H1 (cell line): Measurements from ENCODE around the gene ARPP19. TPM values are rescaled to one million over a fixed set of nuclear protein-coding genes. Genes with fewer than 3 reads are reported as not detected.

ENCODE experiments used
- CTCF ChIA-PET: fragments of 300-600 bp; sonication (Branson Sonifier 250); formaldehyde crosslinking; loops from one replicate; lab custom pipeline; 2021; ENCODE audit not compliant: partially characterized antibody; lab: Charles Lee
- POLR2A ChIA-PET: fragments of 300-600 bp; sonication (Branson Sonifier 250); formaldehyde crosslinking; loops from one replicate; lab custom pipeline; 2021; ENCODE audit warnings: inconsistent platforms; ENCODE audit not compliant: partially characterized antibody; lab: Charles Lee
- DNase-seq, 2 experiments: peaks; one replicate each; pipeline versions ENCODE4 v3.0.0 to v3.0.0-alpha.2; 2010 to 2022; ENCODE audit warnings: low spot score in 2 of 2, low read depth in 1 of 2, mixed read lengths in 1 of 2
- FAIRE-seq: peaks from 2 replicates; lab custom pipeline; 2011; peaks lifted over from hg19 to GRCh38; lab: Jason Lieb, UNC
- H2AFZ ChIP-seq: 2 replicates; pipeline ENCODE4 v1.8.1; 2012; ENCODE audit warnings: low read length, inconsistent platforms
- H2AK5ac ChIP-seq: 2 replicates; pipeline ENCODE4 v1.6.1; 2013; ENCODE audit warnings: low read depth, low read length
- H2BK120ac ChIP-seq: replicated peaks from 2 replicates; pipeline ENCODE3; 2013; ENCODE audit warnings: low read depth, low read length, inconsistent platforms
- H2BK12ac ChIP-seq: 2 replicates; pipeline ENCODE4 v1.6.1; 2013; ENCODE audit warnings: low read depth, low read length
- H2BK15ac ChIP-seq: 2 replicates; pipeline ENCODE4 v1.6.1; 2013; ENCODE audit warnings: low read length
- H2BK20ac ChIP-seq: 2 replicates; pipeline ENCODE4 v1.6.1; 2013; ENCODE audit warnings: low read length
- H2BK5ac ChIP-seq: 2 replicates; pipeline ENCODE4 v1.6.1; 2013; ENCODE audit warnings: low read depth, low read length
- H3K14ac ChIP-seq: 2 replicates; pipeline ENCODE4 v1.6.1; 2013; ENCODE audit warnings: inconsistent platforms; ENCODE audit not compliant: insufficient read length
- H3K18ac ChIP-seq: 2 replicates; pipeline ENCODE4 v1.6.1; 2013; ENCODE audit warnings: low read length; ENCODE audit errors: extremely low read depth
- H3K23ac ChIP-seq: 2 replicates; pipeline ENCODE4 v1.6.1; 2013; ENCODE audit warnings: inconsistent platforms; ENCODE audit not compliant: insufficient read length
- H3K23me2 ChIP-seq: 2 replicates; pipeline ENCODE4 v1.6.1; 2013; ENCODE audit warnings: low read depth, low read length
- H3K27ac ChIP-seq: 2 replicates; pipeline ENCODE4 v1.6.1; 2011; ENCODE audit warnings: low read depth, low read length, inconsistent platforms
- H3K27me3 ChIP-seq, 4 experiments: replicated peaks in 1 of 4; 1 replicate in 1 of 4; 2 replicates in 3 of 4; pipeline versions ENCODE4 v1.6.1 to v1.8.1; 2011 to 2013; ENCODE audit warnings: low read length in 3 of 4, mild to moderate bottlenecking in 3 of 4, inconsistent platforms in 2 of 4, mixed read lengths in 2 of 4, moderate library complexity in 1 of 4; ENCODE audit not compliant: control insufficient read depth in 3 of 4, insufficient read depth in 3 of 4; ENCODE audit errors: extremely low read depth in 1 of 4
- H3K36me3 ChIP-seq, 4 experiments: 2 replicates each; pipeline versions ENCODE4 v1.6.1 to v1.8.1; 2011 to 2013; ENCODE audit warnings: mild to moderate bottlenecking in 4 of 4, low read length in 3 of 4, moderate library complexity in 2 of 4, control low read depth in 1 of 4, inconsistent platforms in 1 of 4; ENCODE audit not compliant: insufficient read depth in 4 of 4, control insufficient read depth in 2 of 4
- H3K4ac ChIP-seq: replicated peaks from 2 replicates; pipeline ENCODE3; 2013; ENCODE audit warnings: low read length, low read depth, mixed read lengths, inconsistent platforms; ENCODE audit not compliant: insufficient read length
- H3K4me1 ChIP-seq, 4 experiments: replicated peaks in 1 of 4; 1 replicate in 1 of 4; 2 replicates in 3 of 4; pipeline versions ENCODE4 v1.6.1 to v1.8.1; 2011 to 2013; ENCODE audit warnings: low read length in 3 of 4, inconsistent platforms in 2 of 4, mixed read lengths in 1 of 4; ENCODE audit not compliant: insufficient read depth in 4 of 4, control insufficient read depth in 3 of 4
- H3K4me2 ChIP-seq, 2 experiments: 2 replicates each; pipeline versions ENCODE4 v1.6.1 to v1.8.1; 2011 to 2013; ENCODE audit warnings: low read depth in 2 of 2, low read length in 2 of 2, control low read depth in 1 of 2, inconsistent platforms in 1 of 2, mild to moderate bottlenecking in 1 of 2; ENCODE audit not compliant: insufficient read depth in 1 of 2
- H3K4me3 ChIP-seq, 4 experiments: fragments of 200-600, 300-600 bp in 1 of 4; sonication (generic), shearing (Covaris generic), sonication (Bioruptor Twin) in 1 of 4; 2 replicates each; pipeline versions ENCODE4 v1.5.1 to v1.8.1; 2011 to 2016; ENCODE audit warnings: low read length in 4 of 4, low read depth in 3 of 4, control low read depth in 2 of 4, inconsistent platforms in 2 of 4, mild to moderate bottlenecking in 2 of 4, mixed read lengths in 1 of 4, moderate library complexity in 1 of 4; ENCODE audit not compliant: insufficient read depth in 2 of 4; ENCODE audit errors: extremely low read depth in 1 of 4
- H3K56ac ChIP-seq: replicated peaks from 2 replicates; pipeline ENCODE3; 2013; ENCODE audit warnings: low read depth, mild to moderate bottlenecking, mixed read lengths, low read length, inconsistent platforms; ENCODE audit not compliant: insufficient read length
- H3K79me1 ChIP-seq: 2 replicates; pipeline ENCODE4 v1.6.1; 2013; ENCODE audit warnings: low read depth, low read length, control low read depth
- H3K79me2 ChIP-seq, 2 experiments: 2 replicates each; pipeline versions ENCODE4 v1.6.1 to v1.8.1; 2012 to 2013; ENCODE audit warnings: low read length in 2 of 2, mild to moderate bottlenecking in 2 of 2, inconsistent platforms in 1 of 2; ENCODE audit not compliant: insufficient read depth in 2 of 2, control insufficient read depth in 1 of 2
- H3K9ac ChIP-seq, 4 experiments: replicated peaks in 1 of 4; 1 replicate in 1 of 4; 2 replicates in 3 of 4; pipeline versions ENCODE4 v1.6.1 to v1.8.1; 2011 to 2013; ENCODE audit warnings: low read depth in 3 of 4, low read length in 3 of 4, control low read depth in 2 of 4, mild to moderate bottlenecking in 2 of 4, moderate library complexity in 2 of 4, inconsistent platforms in 1 of 4; ENCODE audit errors: extremely low read depth in 1 of 4
- H3K9me3 ChIP-seq, 2 experiments: 2 replicates each; pipeline versions ENCODE4 v1.6.1 to v1.8.1; 2012 to 2013; ENCODE audit warnings: mild to moderate bottlenecking in 2 of 2, moderate library complexity in 2 of 2, control low read depth in 1 of 2, inconsistent platforms in 1 of 2, low read depth in 1 of 2, low read length in 1 of 2, mixed read lengths in 1 of 2; ENCODE audit not compliant: insufficient read depth in 2 of 2
- H4K20me1 ChIP-seq, 2 experiments: replicated peaks in 1 of 2; 2 replicates each; pipeline versions ENCODE3 to v1.8.1; 2011 to 2013; ENCODE audit warnings: inconsistent platforms in 2 of 2, low read length in 2 of 2, mild to moderate bottlenecking in 1 of 2; ENCODE audit not compliant: insufficient read depth in 2 of 2, control insufficient read depth in 1 of 2
- H4K5ac ChIP-seq: 2 replicates; pipeline ENCODE4 v1.6.1; 2013; ENCODE audit warnings: low read length, low read depth, mixed read lengths, inconsistent platforms; ENCODE audit not compliant: insufficient read length
- H4K8ac ChIP-seq: 2 replicates; pipeline ENCODE4 v1.8.0; 2013; ENCODE audit warnings: mild to moderate bottlenecking, moderate library complexity, low read length, inconsistent platforms; ENCODE audit not compliant: insufficient read depth; ENCODE audit errors: extremely low read depth
- H4K91ac ChIP-seq: replicated peaks from 2 replicates; pipeline ENCODE3; 2013; ENCODE audit warnings: low read length, mixed read lengths, inconsistent platforms; ENCODE audit not compliant: insufficient read length
- BACH1 ChIP-seq: IDR thresholded peaks from 2 replicates; pipeline ENCODE4 v1.6.1; 2012; ENCODE audit warnings: low read length, improper control_type of control experiment
- CBX5 ChIP-seq: fragments of 300-800, 300-1000 bp; sonication (generic); IDR thresholded peaks from 2 replicates; pipeline ENCODE4 v1.7.1; 2016; ENCODE audit warnings: antibody characterized with exemption, low read length, low read depth
- CEBPB ChIP-seq: IDR thresholded peaks from 2 replicates; pipeline ENCODE4 v1.6.1; 2012; ENCODE audit warnings: low read depth, low read length
- CTBP2 ChIP-seq: IDR thresholded peaks from 2 replicates; pipeline ENCODE4 v1.7.0; 2011; ENCODE audit warnings: borderline replicate concordance, mild to moderate bottlenecking, moderate library complexity, mixed read lengths, low read length; ENCODE audit not compliant: insufficient read depth, insufficient read length
- E2F6 ChIP-seq: IDR thresholded peaks from 2 replicates; pipeline ENCODE4 v1.6.1; 2012; ENCODE audit warnings: inconsistent platforms
- FOSL1 ChIP-seq: IDR thresholded peaks from 2 replicates; pipeline ENCODE4 v1.6.1; 2011; ENCODE audit warnings: mild to moderate bottlenecking, low read depth, low read length, moderate library complexity; ENCODE audit not compliant: insufficient read depth
- GTF2F1 ChIP-seq: IDR thresholded peaks from 2 replicates; pipeline ENCODE4 v1.6.1; 2012; ENCODE audit warnings: low read depth, low read length, improper control_type of control experiment, borderline replicate concordance
- HDAC6 ChIP-seq: IDR thresholded peaks from one replicate; pipeline ENCODE4 v1.7.1; 2012; ENCODE audit warnings: low read depth, mild to moderate bottlenecking, inconsistent platforms, low read length, moderate library complexity
- JUND ChIP-seq: IDR thresholded peaks from 2 replicates; pipeline ENCODE4 v1.6.1; 2011; ENCODE audit warnings: mild to moderate bottlenecking, improper control_type of control experiment, low read length
- RNF2 ChIP-seq: fragments of 200-900, 300-1000 bp; sonication (generic); IDR thresholded peaks from 2 replicates; pipeline ENCODE4 v1.7.1; 2016; ENCODE audit warnings: borderline replicate concordance, low read depth, mild to moderate bottlenecking, antibody characterized with exemption, low read length; ENCODE audit not compliant: poor library complexity, severe bottlenecking; ENCODE audit errors: missing control alignments
- SIX5 ChIP-seq: IDR thresholded peaks from 2 replicates; pipeline ENCODE4 v1.6.1; 2011; ENCODE audit warnings: mild to moderate bottlenecking, low read depth, low read length
- SRF ChIP-seq: IDR thresholded peaks from 2 replicates; pipeline ENCODE4 v1.6.1; 2011; ENCODE audit warnings: mild to moderate bottlenecking, low read depth, low read length, moderate library complexity
- YY1 ChIP-seq: IDR thresholded peaks from 2 replicates; pipeline ENCODE4 v1.6.1; 2011; ENCODE audit warnings: low read depth, mild to moderate bottlenecking, low read length
- WGBS, 2 experiments: shearing (Covaris generic) in 1 of 2; methylation state at CpG; one replicate each; pipeline versions ENCODE4 v1.1.6 to v1.1.7; 2013 to 2015; ENCODE audit warnings: low lambda C conversion rate in 2 of 2, mixed read lengths in 2 of 2, inconsistent platforms in 1 of 2, low coverage in 1 of 2, missing lambda C conversion rate in 1 of 2; ENCODE audit not compliant: insufficient replicate concordance in 2 of 2, insufficient coverage in 1 of 2, insufficient read length in 1 of 2; ENCODE audit errors: extremely low coverage in 1 of 2, missing lambda C conversion rate in 1 of 2; 5-methylcytosine and 5-hydroxymethylcytosine counted together
- polyA plus RNA-seq, 7 experiments: library from polyadenylated mRNA; depleted of rRNA in 3 of 7; stranded (reverse) in 5 of 7; unstranded in 2 of 7; fragments of >200 nt in 5 of 7; fragments of 200-250 nt in 2 of 7; gene quantifications; 1 replicate in 5 of 7; 2 replicates in 1 of 7; 4 replicates in 1 of 7; pipeline versions ENCODE4 v1.2.1 to v1.2.3, GENCODE V29; 2011 to 2013; ENCODE audit warnings: missing spikeins in 2 of 7, mixed read lengths in 2 of 7
- total RNA-seq: library from RNA; stranded (reverse); fragmentation: NEBNext Ultra II Directional; extraction: Animal tissue kit (Norgen Biotek cat#: 25700); gene quantifications from 2 replicates; pipeline ENCODE4 v1.2.1, GENCODE V29; 2021

Gene ARPP19
- total and polyA plus RNA-seq, 2 of the 8 experiments (the other 6 are each of a cell fraction or from before 2014, with no cell fraction given) = 81.9 to 274 TPM

GRCh38 chr15:52566889-52567288, 1.9 kb downstream of the ARPP19 start:
- FAIRE-seq = no peak
- no peaks in the 10 kb centered on the region for H3K79me1 ChIP-seq
- H3K27me3 ChIP-seq = no peaks in the 10 kb centered on the region
- H3K79me2 ChIP-seq = peaks cover 53 to 67% of the 10 kb centered on the region in 2 experiments
- no peak overlapping the region for H4K8ac ChIP-seq
- no peak overlapping the region for H4K5ac ChIP-seq
- H4K91ac ChIP-seq = no peak overlapping the region
- WGBS, 2 experiments = 81% methylated on average over 4 of the region's 4 CpGs; no CpG with 5 or more reads in 1 of the 2 experiments
- no peak overlapping the region for H3K14ac ChIP-seq
- H3K9me3 ChIP-seq = no peaks in the 10 kb centered on the region
- ChIA-PET POLR2A (interaction anchor here (0.6 to 1.5 kb wide), 8 partner anchors 15 to 290 kb away, joined by 3 to 4 read pairs (median 3); no protein-coding TSS in a partner anchor), CTCF (no interaction called here)
- H2AK5ac ChIP-seq = no peak overlapping the region
- peaks cover 20 to 24% of the 10 kb centered on the region in 2 experiments for H4K20me1 ChIP-seq
- H3K36me3 ChIP-seq = no peaks in the 10 kb centered on the region
- H3K23me2 ChIP-seq = peaks cover 5% of the 10 kb centered on the region
- no peak overlapping the region for H3K9ac ChIP-seq
- H2BK12ac ChIP-seq = no peak overlapping the region
- H2BK20ac ChIP-seq = no peak overlapping the region
- H3K4me3 ChIP-seq = peak overlapping the region in 3 of 4 experiments; percentile 78 to 93 (median 89); a peak in 4 of 8 replicates
- no peak overlapping the region for H2AFZ ChIP-seq
- no peak overlapping the region for H2BK120ac ChIP-seq
- no peak overlapping the region for H3K23ac ChIP-seq
- DNase-seq = no peak
- no peak overlapping the region for H3K56ac ChIP-seq
- no peak overlapping the region for H2BK15ac ChIP-seq
- peak overlapping the region; percentile 73 to 97 for H3K4me2 ChIP-seq
- no peak overlapping the region for H3K27ac ChIP-seq
- H3K4me1 ChIP-seq = peaks cover 0 to 7% (median 2%) of the 10 kb centered on the region in 4 experiments; a peak in 3 of 7 replicates
- no peak overlapping the region for H3K18ac ChIP-seq
- no peak overlapping the region for H3K4ac ChIP-seq
- no peak overlapping the region for H2BK5ac ChIP-seq
- TF ChIP-seq YY1 (no peak), SIX5 (no peak), BACH1 (no peak), FOSL1 (no peak), CBX5 (no peak), E2F6 (no peak), GTF2F1 (no peak), RNF2 (no peak), CEBPB (no peak), CTBP2 (no peak), JUND (no peak), SRF (no peak), HDAC6 (no peak)
